GM19397 (cell line): ENCODE results near the gene PPM1H.
A peak's percentile ranks its signal among the peaks of the same experiment; 100 is the strongest.

Source experiments
- ATAC-seq: cut with Tn5 transposase; IDR thresholded peaks from one replicate; pipeline ENCODE4 v1.9.1; 2021; ENCODE audit warnings: mild to moderate bottlenecking, moderate library complexity; ENCODE audit not compliant: unreplicated experiment

PPM1H gene

GRCh38 chr12:62629413-62629812, 305.5 kb downstream of the PPM1H start:
- ATAC-seq, result no peak

GRCh38 chr12:62627181-62627580, 307.8 kb downstream of the PPM1H start:
- ATAC-seq, result no peak

GRCh38 chr12:62625228-62625627, 309.7 kb downstream of the PPM1H start:
- no peak for ATAC-seq

GRCh38 chr12:62622177-62622576, 312.8 kb downstream of the PPM1H start:
- ATAC-seq, result no peak

GRCh38 chr12:62621101-62621638, 313.8 kb downstream of the PPM1H start:
- no peak for ATAC-seq

- ATAC-seq, result no peak
Measured at GRCh38 chr12:62618930-62619329, 316.0 kb downstream of the PPM1H start.

- no peak for ATAC-seq
Measured at GRCh38 chr12:62618319-62618718, 316.6 kb downstream of the PPM1H start.

- no peak for ATAC-seq
Measured at GRCh38 chr12:62613081-62613480, 321.9 kb downstream of the PPM1H start.

GRCh38 chr12:62606654-62607053, 328.3 kb downstream of the PPM1H start:
- no peak for ATAC-seq

GRCh38 chr12:62605981-62606380, 329.0 kb downstream of the PPM1H start:
- no peak for ATAC-seq

GRCh38 chr12:62604871-62605270, 330.1 kb downstream of the PPM1H start:
- no peak for ATAC-seq

- no peak for ATAC-seq
Measured at GRCh38 chr12:62604373-62604772, 330.6 kb downstream of the PPM1H start.

GRCh38 chr12:62603811-62604098, 331.2 kb downstream of the PPM1H start:
- no peak for ATAC-seq

- peak; percentile 72 for ATAC-seq
Measured at GRCh38 chr12:62603061-62603810, 331.7 kb downstream of the PPM1H start.

GRCh38 chr12:62602255-62603060, 332.5 kb downstream of the PPM1H start:
- peak; percentile 69 for ATAC-seq

- no peak for ATAC-seq
Measured at GRCh38 chr12:62601765-62602164, 333.2 kb downstream of the PPM1H start.

GRCh38 chr12:62599854-62600437, 335.0 kb downstream of the PPM1H start:
- ATAC-seq, result no peak

- ATAC-seq, result no peak
Measured at GRCh38 chr12:62598846-62599245, 336.1 kb downstream of the PPM1H start.

- ATAC-seq, result no peak
Measured at GRCh38 chr12:62597253-62597652, 337.7 kb downstream of the PPM1H start.
